Renal cortex interstitium (tissue), 11 donors: Measurements from ENCODE around the gene SIPA1L3. TPM values are rescaled to one million over a fixed set of nuclear protein-coding genes. Genes with fewer than 3 reads are reported as not detected.
"Not testable (repeated sequence)": the region's sequence is repeated elsewhere in the genome, so short reads cannot be mapped to it uniquely, and the experiment has no call there.

ENCODE experiments used
- DNase-seq, 11 donors: peaks; one replicate each; pipeline ENCODE4 v3.0.0-alpha.2; 2013; ENCODE audit warnings: low read depth in 9 of 11, low spot score in 4 of 11; ENCODE audit errors: extremely low read depth in 1 of 11
- polyA plus RNA-seq, 3 donors: library from polyadenylated mRNA; unstranded; fragments of 120-200 nt; gene quantifications; one replicate each; pipeline ENCODE4 v1.2.1, GENCODE V29; 2013; ENCODE audit not compliant: insufficient read length in 3 of 3

SIPA1L3 gene
- polyA plus RNA-seq, 3 donors: 17.8 to 24.8 (median 21.1) TPM

DNA sequence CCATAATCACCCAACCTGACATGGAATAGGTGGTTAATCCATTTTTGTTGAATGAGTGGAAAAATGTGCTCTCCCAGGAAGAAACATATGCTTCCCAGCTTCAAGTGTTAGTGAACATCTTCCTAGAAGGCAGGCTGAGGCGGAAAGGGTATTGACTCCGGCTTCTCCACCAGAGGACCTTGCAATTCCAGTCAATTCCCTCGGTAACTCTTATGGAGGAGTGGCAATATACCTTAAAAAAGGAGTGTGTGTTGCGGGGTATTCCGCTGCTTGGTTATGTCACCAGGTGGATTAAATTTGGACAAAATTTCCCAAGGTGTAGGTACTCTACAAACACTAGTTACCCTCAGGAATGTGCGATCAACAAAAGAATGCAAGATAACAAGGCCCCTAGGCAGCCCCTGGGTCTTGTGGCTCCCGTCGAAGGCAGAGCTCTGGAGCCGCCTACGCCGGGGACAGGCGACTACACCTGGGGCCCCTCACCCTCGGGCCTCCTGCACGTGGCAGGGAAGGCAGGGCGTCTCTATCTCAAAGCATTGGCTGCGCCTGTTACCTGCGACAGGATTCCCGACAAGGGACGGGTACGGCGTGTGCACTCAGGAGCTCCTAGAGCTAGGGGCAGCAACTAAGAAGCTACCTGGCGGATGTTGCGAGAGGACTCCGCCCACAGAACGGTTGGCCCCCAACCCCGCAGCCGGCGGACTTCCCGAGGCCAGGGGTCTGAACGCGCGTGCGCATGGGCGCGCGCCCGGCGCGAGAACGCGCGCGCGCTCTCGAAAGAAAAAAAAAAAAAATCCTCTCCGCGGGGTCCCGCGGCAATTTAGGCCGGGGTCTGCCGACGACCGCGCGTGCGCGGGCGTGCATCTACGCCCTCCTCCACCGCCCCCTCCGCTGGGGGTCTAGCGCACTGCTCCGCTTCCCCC lies 801 bp upstream of the SIPA1L3 start, which contains the start of gene WDR87:
Gene WDR87 (minus strand): TSS at position 649 of the 923 bp plus-strand sequence. CDS start 8,355 bp downstream, outside the sequence.
- peak in 8 of 11 donors; percentile 22 to 76 (median 64) for DNase-seq

DNA sequence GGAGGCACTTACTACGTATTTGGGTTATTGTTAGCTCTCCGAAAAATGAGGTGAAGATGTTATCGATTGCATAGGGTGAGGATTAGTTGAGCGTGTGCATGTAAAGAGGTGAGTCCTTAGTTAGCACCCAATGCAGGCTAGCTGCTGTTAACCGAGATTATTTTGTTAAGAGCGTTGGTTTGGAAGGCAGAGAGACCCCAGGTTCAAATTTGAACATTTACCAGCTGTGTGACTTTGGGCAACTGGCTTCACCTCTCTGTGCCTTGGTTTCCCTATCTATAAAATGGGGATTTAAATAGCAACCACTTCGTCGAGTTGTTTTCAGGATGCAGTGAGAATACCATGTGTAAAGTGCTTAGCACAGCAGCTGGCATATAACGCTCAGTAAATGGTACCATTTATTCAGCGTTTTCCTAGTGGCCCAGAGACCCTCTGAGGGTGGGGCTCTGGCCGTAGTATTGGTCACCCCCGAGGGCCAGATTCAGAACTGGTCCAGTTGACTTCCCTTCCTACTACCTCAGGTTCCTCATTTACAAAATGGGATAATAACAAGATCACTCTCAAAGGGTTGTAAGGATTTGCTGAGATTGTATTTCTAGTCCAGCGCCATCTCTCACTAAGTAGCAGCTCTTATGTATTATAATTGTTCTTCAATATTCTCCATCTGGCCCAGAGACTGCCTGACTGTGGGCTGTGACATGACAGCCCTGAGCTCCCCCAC lies 887 bp downstream of the SIPA1L3 start:
- DNase-seq: no peak

DNA sequence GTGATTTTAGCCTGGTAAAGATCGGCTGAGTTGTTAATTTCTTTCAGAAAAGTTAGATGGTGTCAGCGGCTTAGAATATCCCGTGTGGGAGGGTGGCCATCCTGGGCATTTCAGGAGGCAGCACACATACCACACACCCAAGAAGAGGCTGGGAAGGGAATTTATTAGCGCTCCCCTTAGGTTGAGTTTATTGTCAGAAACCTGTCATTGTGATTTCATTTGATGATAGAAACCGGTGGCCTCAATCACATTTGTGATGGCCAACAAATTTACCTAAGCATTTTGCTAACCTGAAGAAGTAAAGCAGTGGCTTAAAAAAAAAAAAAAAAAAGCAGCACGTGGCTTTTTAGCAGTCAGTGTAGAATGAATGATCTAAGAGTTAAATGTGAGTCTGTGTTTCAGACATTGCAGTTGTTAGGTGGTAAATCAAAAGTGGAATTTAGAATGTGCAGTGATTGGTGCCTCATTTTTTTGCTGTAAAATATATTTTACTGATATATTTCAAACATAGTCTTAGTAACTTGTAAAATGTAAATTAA lies 2.7 kb downstream of the SIPA1L3 start:
- DNase-seq: no peak

DNA sequence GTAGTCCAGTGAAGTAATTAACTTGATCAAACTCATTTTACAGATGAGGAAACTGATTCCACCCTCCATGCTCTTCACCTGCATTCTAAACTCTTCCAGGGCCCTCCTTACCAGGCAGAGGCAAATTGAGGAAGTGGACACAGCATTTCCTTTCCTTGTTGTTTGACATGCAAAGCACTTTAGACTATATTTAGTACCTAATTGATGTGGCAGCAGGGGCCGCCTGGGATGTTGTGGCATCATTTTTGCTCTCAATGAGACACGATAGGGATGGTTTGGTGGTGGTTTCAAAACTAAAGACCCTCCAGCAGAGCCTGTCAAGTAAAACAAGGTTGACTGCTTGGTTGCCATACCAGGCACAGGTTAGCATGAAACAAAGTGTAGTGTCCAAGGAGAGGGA lies 7.9 kb downstream of the SIPA1L3 start:
- DNase-seq: no peak

DNA sequence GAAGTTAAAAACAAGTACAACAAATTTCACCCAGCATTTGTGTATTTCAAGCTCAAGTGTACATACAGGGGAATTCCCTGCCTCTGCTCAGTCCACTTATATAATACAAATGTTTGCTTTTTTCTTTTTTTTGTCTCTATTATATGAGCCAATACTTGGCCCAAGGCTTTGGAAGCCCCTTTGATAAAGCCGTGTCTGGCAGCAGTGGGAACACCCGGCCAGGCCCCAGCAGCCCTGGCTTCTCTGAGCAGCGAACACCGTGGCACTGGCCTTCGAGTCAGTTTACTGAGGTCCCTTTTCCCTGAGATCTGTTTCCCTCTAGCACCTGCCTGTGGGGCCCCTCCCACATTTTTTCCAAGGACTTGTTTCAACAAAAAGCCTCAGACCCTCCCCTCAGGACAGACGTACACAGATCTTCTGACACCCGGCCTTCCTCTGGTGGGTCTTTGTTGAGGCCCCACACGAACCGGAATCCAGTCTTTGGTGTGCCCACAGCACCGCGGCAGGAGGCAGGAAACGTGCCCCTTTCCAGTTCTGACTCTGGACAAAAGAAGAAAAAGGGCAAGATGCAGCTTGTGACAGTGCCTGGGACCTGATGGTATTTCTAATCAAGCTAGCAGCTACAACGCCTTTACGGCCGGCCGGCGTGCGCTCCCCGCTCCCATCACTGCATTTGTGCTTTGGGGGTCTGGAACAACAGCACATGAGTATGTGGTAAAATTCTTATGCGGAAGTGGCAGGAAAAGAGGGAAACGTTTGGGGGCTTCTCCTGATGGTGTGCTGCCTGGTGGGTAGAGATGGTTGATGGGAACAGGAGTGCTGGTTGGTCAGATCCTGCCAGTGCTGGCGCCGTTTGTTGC lies 13.8 kb downstream of the SIPA1L3 start:
- DNase-seq: no peak

DNA sequence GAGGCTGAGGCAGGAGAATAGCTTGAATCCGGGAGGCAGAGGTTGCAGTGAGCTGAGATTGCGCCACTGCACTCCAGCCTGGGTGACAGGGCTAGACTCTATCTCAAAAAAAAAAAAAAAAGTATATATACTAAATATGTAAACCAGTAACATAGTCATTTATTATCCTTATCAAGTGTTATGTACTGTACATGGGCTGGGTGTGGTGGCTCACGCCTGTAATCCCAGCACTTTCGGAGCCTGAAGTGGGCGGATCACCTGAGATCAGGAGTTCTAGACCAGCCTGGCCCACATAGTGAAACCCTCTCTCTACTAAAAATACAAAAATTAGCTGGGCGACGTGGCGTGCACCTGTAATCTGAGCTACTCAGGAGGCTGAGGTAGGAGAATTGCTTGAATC lies 17.6 kb downstream of the SIPA1L3 start:
- not testable (repeated sequence) for DNase-seq

DNA sequence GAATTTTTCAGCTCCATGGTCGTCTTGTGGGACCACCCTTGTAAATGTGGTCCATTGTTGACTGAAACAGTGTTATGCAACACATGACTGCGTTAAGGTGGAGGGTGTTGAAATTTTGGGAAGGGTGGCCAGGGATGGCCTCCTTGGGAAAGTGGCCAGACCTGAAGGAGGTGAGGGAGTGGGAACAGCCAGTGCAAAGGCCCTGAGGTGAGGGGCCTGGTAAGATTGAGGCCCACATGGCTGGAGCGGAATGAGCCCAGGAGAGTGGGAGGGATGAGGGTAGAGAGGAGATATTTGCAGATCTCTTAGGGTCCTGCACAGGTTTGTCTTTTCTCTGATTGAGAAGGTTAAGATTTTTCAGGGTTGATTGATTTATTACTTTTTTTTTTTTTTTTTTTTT lies 18.2 kb downstream of the SIPA1L3 start:
- DNase-seq: no peak

DNA sequence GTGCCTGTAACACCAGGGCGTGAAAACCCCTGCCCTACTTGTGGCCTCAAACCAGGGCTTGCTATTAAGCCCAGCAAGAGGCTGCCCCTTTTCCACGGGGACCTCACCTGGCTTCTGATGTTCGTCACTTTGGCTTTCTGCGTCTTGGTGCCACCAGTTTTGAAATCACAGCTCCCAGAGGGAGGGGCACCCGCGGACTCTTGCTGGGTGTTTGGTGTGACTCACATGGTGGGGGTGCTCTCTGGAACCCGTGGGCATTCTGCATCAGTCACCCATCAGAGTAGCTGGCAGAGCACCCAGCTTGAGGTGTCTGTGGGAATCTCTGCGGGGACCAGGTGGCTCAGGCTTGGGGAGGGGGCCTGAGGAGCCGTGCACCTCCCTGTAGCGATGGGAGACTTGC lies 19.2 kb downstream of the SIPA1L3 start:
- no peak for DNase-seq

DNA sequence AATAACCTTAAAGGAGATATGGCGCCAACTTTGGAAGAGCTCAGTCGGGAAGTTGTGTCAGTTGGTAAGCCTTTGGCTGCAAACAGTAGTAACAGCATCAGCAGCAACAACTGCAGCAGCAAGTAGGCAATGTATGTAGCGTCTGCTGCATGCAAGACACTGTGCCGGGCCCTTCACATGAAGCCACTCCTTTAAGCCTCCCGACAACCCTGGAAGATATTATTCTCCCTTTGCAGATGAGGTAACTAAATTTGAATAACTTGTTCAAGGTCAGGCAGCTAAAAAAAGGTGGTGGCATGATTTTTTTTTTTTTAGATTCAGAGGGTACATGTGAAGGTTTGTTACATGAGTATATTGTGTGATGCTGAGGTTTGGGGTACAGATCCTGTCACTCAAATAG lies 19.7 kb downstream of the SIPA1L3 start:
- DNase-seq: no peak

DNA sequence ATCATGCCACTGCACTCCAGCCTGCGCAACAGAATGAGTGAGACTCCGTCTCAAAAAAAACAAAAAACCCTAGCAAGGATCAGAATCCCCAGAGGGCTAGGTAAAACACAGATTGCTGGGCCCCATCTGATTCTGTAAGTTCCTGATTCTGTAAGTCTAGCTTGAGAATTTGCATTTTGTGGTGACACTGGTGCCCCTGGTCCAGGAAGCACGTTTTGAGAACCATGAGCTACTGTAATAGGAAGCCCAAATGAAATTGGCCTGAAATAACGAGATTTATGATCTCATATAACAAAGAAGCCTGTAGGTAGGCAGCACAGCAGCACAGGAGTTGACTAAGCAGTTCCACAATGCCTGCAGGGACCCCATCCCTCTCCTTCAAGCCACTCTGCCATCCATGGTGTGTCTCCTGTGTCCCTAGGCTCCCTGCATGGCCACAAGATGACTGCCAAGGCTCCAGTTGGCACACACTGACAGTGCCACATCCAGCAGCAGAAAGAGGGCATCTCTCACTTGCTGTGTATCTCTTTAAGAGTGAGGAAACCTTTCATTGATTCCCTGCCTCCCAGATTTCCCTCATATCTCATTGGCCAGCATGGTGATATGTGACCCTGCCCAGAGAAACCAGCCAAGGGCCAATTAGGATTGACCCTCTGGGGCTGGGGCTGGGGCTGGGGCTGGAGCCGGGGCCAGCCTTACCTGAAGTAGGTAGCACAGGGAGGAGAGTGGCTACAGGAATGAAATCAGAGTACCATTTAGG lies 21.7 kb downstream of the SIPA1L3 start:
- no peak for DNase-seq

DNA sequence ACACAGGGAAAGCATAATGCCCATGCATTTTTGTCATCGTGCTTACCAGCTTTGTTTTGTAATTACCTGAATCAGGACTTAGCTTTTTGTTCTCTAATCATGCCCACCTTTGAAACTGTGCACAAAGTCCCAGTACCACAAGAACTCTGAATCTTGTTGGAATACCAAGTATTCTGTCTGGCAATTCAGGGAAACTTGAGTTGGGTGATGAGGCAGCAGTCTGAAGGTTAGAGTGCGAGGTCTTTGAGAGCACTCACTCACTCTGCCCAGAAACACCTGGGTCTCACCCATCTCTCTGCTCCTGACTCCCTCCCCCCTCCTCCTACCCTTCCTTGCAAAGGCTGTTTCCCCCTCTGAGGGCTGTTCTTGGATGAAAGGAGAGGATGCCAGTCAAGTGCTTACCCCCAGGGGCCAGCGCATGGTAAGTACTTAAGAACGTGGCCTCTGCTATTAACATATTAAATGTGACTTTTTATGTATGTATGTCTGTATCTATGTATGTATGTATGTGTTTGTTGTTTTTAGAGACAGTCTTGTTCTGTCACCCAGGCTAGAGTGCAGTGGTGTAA lies 22.4 kb downstream of the SIPA1L3 start:
- no peak for DNase-seq

DNA sequence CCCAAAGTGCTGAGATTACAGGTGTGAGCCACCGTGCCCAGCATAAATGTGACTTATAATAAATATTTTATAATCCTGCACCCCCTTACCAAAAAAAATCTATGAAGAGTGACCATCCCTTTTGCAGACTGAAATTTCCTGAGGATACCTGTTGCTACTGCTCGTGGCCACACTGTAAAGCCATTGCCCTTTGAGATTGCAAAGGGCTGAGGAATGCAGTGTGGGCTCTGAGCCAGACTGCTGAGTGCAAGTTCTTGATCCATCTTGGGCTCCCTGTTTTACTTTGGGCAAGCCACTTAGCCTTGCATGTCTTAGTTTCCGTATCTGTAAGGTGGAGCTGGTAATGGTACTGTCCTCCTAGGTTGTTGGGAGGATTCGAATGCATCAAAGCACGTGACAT lies 23.4 kb downstream of the SIPA1L3 start:
- no peak for DNase-seq

DNA sequence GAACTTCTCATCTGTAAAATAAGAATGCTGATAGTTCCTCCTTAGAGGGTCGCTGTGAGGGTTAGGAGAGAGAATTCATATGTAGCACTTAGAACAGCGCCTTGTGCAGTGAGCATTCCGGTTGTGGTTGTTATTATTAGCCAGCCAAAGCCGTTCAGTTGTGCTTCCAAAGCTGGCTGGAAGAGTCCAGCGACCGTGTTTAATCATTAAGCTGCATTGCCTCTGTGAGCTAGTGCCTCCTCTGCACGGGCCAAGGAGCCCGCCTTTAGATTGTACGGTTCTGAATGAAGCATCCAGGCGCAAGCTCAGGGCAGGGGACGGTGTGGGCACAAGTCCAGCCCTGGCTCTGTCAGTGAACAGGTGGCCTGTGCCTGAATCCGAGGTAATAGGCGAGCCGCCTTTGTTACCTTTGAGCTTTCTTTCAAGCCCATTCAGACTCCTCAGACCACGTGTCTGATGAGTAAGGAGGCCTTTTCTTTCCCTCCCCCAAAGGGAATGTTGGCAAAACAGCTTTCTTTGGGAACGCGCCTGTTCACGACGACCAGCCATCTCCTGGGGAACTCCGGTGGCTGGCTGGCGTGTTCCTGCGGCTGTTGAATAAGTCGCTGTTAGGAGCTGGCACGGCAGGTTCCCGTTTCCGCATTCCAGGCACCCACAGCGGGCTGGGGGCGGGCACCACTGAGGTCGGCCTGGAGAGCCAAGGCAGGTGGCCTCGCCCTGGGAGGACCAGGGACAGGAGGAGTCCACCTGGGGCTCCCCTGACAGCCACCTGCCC lies 25.1 kb downstream of the SIPA1L3 start:
- DNase-seq: peak; percentile 63 to 92 (median 74)

DNA sequence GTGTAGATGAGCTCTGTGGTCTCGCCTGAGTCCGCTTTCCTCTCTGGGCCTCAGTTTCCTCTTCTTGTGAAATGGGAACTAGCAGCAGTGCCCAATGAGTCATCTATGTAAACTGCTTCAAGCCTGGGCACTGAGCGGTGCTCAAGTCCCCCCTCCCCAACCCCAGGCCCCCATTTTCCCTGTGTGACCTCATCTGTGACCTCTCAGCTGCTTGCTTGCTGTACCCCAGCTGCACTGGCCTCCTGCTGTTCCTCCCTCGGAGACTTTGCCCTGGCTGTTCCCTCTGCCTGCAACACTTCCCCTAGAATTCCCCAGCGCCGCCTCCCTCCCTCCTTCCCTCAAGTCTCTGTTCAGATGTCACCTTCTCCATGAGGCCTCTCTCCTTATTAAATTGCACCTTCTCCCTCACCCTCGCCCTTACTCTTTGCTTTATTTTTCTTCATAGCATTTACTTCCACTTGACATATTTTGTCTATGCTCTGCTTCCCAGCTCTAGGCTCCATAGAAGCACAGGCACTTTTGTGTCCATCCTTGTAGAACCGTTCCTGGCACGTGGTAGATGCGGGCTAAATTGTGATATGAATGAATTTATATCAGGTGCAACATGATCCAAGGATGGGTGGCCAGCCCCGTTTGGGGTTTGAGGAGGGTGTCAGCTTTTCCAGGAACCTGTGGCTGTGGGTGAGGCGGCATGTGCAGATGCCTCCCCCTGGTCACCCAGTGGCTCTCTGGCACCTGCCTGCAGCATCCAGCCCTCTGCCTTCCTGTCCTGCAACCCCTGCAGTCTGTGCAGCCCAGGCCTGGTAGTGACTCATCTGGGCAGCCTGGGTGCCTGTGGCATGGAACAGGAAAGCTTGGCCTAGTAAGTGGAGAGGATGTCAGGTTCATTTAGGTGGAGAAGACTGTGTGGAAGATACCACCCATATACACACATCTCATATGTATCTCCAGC lies 26.3 kb downstream of the SIPA1L3 start:
- no peak for DNase-seq

DNA sequence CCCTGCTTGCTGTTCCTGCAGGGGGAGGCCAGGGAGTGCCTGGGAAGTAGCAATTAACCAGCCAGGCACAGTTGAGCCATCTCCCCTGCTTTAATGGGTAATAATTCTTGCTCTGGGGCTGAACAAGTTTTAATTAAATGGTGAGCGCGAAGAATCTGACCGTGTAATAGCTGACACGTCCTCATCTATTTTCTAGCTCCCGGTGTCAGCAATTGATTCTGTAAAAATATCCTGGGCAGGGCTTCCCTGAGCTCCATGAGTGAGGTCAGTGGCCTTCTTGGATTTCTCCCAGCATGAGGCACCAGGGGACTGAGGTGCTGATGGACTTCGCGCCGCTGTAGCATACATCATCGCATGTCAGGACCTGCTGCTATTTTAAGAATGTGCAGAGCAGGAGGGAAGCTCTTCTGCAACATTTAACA lies 26.9 kb downstream of the SIPA1L3 start:
- peak in 3 of 11 donors; percentile 37 to 54 (median 53) for DNase-seq

DNA sequence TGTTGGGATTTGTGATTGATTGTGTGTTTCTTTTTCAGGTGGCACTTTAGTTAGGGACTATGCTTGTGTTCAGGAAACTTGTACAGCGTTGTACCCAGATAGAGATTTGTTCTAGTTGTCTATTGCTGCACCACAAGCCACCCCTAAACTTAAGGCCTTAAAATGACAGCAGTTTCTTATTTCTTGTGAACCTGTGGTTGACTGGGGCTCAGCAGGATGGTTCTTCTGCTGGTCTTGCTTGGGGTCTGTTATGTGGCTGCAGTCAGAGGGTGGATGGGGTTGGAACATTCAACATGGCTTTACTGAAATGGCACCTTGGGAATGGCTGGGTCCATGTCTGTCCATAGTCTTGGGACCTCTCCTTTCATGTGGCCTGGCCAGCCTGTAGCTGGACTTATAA lies 28.3 kb downstream of the SIPA1L3 start:
- DNase-seq: no peak
